ENCODE measurements around the gene BORCS5.
"Not testable (repeated sequence)": the region's sequence is repeated elsewhere in the genome, so short reads cannot be mapped to it uniquely, and the experiment has no call there.

The BORCS5 gene

DNA sequence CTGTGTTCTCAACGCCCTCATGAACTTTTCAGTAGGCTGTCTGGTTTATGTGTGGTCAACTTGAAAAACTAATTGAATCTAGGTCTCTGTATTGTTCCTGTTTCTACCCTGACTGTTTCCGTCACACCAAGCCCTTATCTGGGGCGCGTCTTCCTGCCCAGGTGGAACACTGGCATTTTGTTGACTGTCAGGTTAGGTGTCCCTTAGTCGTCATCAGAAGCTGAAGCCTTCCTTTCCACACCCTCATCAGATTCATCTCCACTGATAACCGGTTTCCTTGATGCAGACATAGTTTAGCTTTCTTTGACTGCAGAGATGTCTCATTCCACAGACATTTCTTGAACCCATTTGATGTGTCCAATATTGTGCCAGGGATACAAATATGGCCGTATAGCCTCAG is 109.3 kb downstream of the BORCS5 start:
- no peak for DNase-seq (ENCODE audit: low spot score)

DNA sequence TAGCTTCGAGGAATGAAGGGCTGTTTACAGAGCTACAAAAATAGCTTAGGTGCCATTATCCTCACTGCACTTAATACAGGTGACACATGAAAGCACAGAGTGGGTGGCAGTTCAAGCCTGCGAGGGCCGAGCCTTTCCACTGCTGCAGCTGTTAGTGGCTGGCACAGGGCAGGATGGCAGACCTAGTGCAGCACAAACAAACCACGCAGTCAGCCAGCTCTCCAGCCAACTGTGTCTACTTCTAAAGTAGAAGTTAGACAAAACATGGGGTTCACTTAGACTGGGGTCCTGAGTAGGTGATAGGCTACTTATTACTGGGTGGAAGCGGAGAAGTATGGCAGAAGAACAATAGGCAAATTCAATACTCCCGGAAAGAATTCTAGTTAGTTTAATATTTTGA is 110.4 kb downstream of the BORCS5 start:
- DNase-seq (ENCODE audit: low spot score), result no peak

DNA sequence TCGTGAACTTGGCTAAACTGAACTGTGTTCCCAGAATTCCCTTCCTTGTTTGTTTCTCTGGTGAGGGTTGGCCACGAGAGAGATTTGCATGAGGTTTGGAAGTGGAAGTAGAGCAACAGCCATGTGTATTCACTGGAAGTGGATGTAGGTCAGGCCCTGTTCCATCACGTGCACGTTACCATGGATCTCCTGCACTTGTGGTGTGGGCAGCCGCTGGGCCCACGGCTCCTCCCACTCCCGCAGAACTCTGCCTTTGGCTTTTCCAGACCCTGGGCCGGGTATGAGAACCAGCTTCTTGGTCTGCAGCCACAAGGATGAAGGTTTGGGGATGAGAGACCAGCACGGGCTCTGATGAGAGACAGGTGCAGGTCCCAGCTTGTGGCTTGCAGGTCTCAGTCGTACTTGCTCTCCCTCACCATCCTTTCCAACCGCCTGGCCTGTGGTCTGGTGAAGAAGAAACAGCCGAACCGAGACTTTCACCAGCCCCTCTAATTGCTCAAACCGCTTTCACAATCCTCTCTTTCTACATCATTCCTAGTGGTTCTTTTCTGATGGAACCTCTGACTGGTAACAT is 110.9 kb downstream of the BORCS5 start:
- peak; percentile 66 for DNase-seq (ENCODE audit: low spot score)

DNA sequence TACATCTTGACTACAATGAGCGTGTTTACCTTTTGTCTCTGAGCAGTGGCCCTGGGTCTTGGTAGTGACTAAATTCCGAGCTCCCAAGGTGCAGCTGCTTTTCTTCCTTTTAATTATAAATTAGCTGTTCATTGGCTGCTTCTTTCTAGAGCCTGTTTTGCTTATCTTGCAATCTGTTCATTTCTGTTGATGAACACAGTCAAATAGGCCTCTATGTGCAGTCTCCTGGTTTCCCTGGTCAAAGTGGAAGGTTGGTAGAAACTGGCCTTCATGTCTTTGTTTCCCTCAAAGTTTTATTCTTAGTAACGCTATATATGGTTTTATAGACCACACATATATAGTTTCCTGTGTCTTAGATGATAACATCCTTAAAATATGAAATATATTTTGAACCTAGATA is 111.7 kb downstream of the BORCS5 start:
- no peak for DNase-seq (ENCODE audit: low spot score)

DNA sequence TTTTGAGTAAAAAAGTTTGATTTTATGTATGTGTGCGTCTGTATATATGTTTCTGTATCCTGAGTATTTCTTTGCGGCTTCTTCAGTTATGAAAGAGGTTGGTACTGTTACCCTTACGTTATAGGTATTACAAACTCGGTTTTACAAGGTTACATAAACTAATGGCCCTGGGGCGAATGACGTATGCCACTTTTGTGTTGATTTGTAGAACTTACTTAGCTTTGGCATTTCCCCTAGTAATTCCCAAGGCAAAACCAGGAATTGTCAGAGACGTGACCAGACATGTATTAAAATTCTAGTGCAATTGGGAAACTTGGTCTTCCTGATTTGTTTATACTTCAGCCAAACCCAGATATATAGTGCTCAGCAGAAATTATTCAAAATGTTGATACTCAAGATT is 112.5 kb downstream of the BORCS5 start:
- no peak for DNase-seq (ENCODE audit: low spot score)

DNA sequence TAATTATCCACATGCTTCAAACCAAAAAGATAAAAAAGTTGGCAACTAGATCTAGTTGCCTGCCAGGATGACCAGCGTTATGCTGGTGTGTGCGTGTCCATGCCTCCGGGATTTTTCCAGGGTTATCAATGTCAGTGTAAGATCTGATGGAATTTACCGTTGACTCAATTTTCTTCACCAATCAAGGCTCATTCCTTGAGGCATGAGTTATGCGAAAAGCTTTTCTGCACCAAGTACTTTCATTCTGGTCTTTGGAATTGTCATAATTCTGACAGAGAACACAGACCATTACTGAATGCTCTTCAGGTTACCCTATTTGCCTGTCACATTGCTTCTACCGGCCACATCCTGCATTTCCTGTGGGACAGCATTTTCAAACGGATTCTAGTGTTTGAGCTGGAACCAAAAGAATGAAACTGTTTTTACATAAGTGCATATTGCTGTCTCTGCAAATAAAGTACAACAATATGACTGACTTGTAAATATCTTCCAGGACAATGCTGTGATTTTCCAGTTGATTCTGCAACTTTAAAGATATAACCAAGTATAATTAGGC is 114.0 kb downstream of the BORCS5 start:
- DNase-seq (ENCODE audit: low spot score), result no peak

DNA sequence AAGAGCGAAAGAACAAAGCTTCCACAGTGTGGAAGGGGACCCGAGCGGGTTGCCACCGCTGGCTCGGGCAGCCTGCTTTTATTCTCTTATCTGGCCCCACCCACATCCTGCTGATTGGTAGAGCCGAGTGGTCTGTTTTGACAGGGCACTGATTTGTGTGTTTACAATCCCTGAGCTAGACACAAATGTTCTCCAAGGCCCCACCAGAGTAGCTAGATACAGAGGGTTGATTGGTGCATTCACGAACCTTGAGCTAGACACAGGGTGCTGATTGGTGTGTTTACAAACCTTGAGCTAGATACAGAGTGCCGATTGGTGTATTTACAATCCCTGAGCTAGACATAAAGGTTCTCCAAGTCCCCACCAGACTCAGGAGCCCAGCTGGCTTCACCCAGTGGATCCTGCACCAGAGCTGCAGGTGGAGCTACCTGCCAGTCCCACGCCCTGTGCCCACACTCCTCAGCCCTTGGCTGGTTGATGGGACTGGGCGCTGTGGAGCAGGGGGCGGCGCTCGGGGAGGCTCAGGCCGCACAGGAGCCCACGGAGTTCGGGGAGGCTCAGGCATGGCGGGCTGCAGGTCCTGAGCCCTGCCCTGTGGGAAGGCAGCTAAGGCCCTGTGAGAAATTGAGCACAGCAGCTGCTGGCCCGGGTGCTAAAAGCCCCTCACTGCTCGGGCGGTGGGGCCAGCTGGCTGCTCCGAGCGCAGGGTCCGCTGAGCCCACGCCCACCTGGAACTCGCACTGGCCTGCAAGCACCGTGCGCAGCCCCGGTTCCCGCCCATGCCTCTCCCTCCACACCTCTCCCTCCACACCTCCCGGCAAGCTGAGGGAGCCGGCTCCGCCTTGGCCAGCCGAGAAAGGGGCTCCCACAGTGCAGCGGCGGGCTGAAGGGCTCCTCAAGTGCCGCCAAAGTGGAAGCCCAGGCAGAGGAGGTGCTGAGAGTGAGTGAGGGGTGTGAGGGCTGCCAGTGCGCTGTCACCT is 115.4 kb downstream of the BORCS5 start:
- DNase-seq (ENCODE audit: low spot score), result not testable (repeated sequence)

DNA sequence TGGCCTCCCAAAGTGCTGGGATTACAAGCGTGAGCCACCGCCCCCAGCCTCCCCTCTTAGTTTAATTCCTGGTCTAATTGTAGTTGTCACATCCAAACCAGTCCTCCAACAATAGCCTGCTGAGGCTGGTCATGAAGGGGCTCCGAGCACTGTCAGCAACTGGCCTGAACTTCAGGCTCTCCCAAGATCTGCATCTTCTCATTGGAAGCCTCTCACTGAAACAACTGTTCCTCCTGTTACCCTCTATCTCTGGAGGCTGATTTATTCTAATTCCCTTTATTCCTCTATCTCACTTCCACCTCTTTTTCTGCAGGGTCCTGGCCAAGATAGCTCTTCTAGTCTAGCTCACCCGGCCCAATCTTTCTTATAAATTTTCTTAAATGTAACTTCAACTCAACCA is 116.3 kb downstream of the BORCS5 start:
- no peak for DNase-seq (ENCODE audit: low spot score)

DNA sequence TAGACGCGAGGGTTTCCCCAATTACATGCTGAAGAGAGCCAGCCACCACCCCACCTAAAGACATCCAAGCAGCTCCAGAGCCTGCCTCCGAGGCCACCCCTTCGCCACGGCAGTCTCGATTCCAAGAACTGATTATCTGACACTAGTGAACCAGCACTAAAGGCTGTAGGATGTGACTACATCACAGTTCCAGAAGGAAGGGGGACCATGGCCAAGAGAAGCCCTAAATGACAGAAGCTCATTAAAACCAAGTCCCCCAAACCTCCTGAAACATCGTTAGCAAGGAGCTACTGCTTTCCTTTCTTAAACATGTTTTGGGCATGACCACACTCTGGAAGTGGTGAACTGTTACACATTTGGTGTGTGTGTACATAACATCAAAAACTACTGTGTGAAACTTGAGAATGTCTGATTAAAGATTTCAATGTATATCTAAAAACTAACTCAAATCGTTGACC is 117.6 kb downstream of the BORCS5 start:
- no peak for DNase-seq (ENCODE audit: low spot score)

DNA sequence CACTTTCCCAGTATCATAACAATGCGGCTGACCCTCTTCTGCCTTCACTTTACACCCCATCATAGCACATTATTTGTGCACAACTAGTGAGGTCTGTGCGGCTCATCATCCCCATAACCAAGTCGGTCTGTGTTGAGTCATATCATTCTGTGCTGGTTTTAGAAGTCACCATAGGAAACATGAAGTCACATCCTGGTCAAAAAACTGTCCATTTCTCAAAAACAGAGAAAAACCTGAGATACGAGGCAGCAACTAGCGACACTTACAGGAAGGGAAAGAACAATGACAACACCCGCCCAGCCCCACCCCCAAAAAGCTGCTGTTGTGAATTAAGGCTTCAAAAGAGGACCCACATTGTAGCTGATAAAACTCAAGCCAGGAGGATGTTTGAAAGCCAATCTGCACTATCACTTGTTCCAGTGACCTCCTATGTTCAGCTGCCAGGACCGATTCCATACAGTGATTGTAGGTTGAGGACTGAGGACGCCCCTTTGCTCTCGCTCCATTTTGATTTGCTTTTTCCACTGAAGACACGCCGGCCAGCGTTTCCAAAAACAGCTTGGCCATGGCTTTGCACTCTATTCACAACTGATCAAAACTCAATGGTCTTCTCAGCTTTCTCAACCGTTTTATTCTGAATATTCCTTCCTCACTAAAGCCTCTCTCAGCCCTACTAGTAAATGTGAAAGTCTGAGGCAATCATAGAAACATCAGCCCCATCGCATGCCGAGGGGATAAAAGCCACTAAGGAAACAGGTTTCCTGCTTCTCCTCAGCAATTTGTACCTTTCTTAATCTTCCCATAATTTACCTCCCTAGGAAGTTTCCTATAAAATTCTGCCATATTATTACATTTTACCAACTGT is 118.3 kb downstream of the BORCS5 start:
- peak; percentile 36 for DNase-seq (ENCODE audit: low spot score)

DNA sequence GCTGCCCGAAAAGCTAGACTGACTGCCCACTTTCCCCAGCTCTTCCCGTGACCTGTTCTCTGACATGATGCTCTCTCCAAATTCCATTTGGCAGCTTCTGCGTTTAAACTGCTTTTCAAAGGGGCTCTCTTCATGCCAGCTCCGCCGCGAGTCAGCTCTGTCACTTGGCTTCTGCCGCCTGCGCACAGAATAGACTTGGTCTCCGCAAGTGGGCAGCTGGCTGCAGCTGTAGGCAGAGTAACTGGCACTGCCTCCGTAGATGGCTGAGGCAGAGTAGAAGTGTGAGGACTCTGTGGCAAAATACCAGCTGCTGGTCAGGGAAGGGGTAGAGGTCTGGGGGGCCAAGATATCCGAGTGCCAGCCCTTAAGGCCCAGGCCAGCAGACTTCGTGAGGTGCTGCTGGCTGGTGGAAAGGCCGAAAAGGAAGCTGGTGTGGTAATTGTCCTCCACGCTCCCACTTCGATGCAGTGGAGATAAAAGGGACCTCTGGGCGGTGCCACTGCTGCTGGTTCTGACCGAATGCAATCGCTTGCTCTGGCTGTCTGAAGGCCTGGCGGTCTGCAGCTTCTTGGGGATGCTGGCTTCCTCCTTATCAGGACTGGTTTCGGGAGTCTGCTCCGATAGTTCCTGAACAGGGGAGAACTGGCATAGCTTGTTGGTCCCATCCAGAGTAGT is 120.1 kb downstream of the BORCS5 start:
- no peak for DNase-seq (ENCODE audit: low spot score)

DNA sequence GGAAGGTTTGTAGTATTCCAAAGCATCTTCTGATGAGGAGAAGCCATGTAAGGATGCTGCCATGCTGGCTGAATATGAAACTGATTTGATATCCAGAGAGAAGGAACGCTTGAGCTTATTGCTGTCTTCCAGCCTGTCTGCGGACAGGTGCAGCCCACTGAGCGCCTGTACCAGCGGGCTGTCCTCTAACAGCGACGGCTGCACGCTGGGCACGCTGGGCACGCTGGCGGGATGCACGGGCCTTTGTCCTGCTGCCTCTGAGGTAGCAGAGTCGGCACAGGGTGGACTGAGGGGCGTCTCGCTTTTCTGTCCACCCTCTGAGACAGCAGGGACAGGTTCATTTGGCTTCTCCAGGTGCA is 120.6 kb downstream of the BORCS5 start:
- DNase-seq (ENCODE audit: low spot score), result no peak

DNA sequence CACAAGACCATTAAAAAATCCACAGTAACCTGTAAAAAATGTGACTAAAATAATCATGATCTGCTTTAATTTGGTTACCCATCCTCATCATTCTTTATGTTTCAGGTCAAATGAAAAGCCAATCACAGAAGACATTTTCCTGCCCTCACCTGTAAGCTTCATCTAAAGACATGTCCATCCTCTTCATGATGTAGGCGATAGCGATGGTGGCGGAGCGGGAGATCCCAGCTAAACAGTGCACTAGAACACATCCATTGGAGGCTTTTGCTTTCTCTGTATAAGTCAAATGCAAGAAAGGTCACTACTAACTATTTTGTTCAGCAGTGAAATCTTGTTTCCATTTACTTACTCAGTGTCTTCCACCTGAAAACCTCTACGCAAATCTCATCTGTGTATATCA is 123.2 kb downstream of the BORCS5 start:
- DNase-seq (ENCODE audit: low spot score), result no peak

DNA sequence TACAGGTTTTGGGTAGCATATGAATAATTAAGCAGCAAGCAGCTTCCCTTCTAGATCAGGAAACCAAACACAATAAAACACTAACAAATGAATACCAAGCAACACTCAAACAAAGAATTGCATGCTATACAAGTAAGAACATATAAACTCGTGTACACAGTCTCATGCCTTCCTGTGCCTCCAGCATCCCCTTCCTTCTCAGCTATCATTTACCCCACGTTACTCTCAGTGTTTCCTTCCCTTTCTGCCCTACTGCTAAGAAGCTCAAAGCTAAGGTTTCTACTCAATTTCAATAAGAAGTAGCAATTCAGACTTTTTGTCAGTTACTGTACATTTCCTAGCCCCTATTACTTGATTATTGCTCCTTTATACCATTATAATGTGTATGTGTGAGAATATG is 124.8 kb downstream of the BORCS5 start:
- DNase-seq (ENCODE audit: low spot score), result no peak

DNA sequence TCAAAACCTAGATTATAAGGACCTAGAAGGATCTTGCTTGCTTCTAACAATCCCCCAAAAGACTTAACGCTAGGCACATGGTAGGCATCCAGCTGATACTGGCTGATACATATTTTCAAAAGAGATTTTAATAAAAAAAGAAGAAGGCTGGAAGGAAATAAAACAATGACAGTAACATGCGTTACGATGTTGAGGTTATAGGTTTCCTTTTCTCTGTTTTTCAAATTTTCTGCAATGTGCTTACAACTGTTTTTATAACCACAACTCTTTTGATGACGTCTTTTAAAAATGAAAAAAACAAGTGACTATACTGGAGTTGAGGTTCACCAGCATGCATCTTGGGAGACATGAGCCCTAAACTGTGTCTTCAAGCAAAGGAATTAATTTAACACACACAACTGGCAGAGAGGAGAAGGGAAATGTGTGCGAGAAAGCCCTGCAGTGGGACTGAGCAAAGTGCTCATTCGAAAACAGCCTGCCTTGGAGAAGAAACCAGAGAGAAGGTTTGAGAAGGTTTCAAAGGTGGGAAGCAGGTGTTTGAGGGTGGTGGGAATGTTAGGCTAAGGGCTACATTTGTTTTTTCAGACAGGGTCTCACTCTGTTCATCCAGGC is 125.4 kb downstream of the BORCS5 start:
- DNase-seq (ENCODE audit: low spot score), result no peak

DNA sequence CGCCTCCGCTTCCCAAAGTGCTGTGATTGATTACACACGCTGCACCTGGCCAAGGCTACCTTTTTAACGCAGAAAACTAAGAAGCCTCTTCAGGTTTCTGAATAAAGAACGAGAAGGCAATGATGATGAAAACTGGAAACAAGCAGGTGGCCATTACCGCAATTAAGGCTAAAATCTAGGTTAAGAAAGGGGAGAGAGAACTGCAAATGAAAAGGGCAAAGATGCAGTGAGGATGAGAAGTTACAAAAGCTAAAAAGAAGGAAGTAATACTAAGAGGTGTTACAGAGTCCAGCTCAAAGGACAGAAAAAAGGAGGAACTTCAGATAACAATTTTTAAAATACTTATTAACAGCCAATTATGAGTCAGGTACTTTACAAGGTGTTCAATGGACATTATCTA is 126.1 kb downstream of the BORCS5 start:
- no peak for DNase-seq (ENCODE audit: low spot score)

DNA sequence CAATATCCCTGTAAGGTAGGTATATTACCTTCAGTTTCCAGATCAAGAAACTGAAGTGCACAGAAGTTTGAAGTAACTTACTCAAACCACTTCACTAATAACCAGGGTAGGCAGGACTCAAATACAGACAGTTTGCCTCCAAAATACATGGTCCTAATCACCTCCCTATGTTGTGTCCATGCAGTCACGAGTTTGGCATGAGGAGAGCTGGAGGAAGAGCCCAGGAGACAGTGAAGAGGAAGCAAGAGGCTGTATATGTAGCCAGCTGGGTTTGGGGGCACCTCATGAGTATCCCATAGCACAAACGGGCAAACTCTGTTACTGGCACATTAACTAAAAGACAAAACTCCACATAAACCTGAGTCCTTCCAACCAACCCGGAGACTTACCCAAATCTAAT is 126.6 kb downstream of the BORCS5 start:
- no peak for DNase-seq (ENCODE audit: low spot score)

DNA sequence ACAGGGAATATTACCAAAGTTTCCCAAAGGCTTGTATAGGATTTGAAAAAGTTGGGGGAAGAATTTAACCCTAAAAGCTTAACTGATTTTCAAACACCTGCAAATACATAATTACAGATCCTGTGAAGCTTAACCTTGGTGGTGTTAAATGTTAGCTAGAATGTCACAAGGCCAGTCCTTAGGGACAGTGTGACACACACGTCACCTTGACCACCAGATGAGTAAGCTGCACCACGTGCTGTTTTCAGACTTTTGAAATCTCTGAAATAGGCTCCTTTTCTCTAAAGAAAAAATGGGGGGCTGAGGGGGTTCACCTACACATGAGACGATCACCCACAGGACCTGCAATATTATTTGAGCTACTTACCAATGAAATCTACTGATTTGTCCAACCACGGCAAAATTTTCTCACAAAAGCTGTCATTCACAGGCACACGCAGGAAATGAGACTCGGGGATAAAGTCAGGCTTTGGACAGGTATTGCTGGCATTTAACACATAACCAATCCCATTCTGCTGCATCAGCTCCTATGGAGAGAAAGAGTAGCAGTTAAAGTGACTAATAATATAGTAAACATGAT is 129.9 kb downstream of the BORCS5 start:
- no peak for DNase-seq (ENCODE audit: low spot score)

DNA sequence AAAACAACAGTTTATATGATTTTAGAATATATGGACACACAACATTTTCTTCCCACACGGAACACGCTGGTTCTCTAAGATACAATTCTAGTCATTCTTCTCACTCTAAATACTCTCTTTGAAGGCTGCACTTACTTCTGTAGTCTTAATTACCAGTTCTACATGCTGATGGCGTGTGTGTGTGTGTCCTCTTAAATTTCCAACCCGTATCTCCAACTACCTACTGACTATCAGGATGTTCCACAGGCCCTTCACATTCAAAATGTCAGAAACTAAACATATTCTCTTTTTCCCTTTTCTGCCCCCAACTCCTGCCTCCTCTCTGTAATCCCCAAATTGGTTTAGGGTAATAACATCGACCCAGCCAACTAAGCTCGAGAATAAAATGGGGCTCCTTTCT is 130.6 kb downstream of the BORCS5 start:
- DNase-seq (ENCODE audit: low spot score), result no peak

DNA sequence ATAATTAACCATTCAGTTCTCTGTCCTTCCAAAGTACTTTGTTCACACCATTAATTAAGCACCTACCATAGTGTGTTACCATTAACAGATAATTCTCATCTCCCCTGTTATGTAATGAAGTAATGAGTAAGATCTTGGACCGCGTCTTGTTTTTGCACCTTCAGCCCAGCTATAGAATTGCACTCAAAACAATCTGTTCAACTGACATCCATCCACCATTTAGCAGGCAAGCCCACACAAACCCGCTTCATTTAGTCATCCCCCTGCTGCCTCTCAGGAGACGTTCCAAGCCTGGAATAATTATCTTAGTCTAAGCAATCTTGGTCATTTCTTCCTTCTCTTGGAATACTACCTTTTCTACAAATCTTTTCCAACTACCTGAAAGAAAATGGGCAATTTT is 131.4 kb downstream of the BORCS5 start:
- DNase-seq (ENCODE audit: low spot score), result no peak

Measured in AG08396 (cell line).